ENCODE data around the gene CDH4. TPM values are rescaled to one million over a fixed set of nuclear protein-coding genes. Genes with fewer than 3 reads are reported as not detected.

CDH4 gene
- total and polyA plus RNA-seq, 9 of the 15 experiments (the other 6 are each of a cell fraction or from before 2014, with no cell fraction given) = 0.04 TPM; not detected in 8

DNA sequence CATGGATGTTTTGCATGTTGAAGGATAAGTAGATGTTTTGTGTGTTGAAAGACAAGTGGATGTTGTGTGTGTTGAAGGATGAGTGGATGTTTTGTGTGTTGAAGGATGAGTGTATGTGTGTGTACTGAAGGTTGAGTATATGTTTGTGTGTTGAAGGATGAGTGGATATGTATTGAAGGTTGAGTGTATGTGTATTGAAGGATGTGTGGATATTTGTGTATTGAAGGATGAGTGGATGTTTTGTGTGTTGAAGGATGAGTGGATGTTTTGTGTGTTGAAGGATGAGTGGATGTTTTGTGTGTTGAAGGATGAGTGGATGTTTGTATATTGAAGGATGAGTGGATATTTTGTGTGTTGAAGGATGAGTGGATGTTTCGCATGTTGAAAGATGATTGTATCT is 325.0 kb downstream of the CDH4 start:
- FAIRE-seq = no peak

DNA sequence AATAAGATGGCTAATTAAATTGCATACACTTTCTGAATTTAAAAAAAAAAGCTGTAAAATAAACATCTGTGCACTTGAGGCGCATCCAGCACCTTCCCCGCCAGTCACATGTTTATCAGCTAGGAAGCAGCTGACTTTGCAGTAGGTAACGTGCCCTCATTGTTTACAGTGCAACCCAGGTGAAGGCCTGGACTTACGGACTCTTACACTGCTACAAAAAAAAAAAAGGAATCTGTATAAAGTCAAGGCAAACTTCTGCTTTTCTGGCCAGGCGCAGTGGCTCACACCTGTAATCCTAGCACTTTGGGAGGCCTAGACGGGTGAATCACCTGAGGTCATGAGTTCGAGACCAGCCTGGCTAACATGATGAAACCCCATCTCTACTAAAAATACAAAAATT is 327.8 kb downstream of the CDH4 start:
- no peaks in the 10 kb centered on the region for H3K9me1 ChIP-seq (ENCODE audit: control insufficient read depth, insufficient read depth, low read length)
- no peak overlapping the region for H2AFZ ChIP-seq (ENCODE audit: low read depth, low read length)
- no peak for DNase-seq (ENCODE audit: extremely low read depth in 1 of 4, low spot score in 3 of 4)
- intact Hi-C loops (cut with micrococcal nuclease) = no loop called here
- WGBS (ENCODE audit: insufficient coverage, low coverage, missing lambda C conversion rate) = 3% methylated on average over 7 of the region's 7 CpGs
- POLR2A ChIA-PET = interaction anchor here (0.7 kb wide), 1 partner anchor 83 kb away, joined by 3 read pairs; no protein-coding TSS in a partner anchor
- in situ Hi-C loops (cut with MboI) = no loop called here
- peaks cover 0 to 5% of the 10 kb centered on the region in 2 experiments; a peak in 1 of 5 replicates for H3K4me1 ChIP-seq (replicated peaks in 1 of 2; ENCODE audit: control insufficient read depth in 2 of 2, insufficient read depth in 2 of 2, low read length in 2 of 2)
- H3K27me3 ChIP-seq (ENCODE audit: control insufficient read depth in 2 of 2, insufficient read depth in 2 of 2, low read length in 2 of 2) = peaks cover 6 to 26% of the 10 kb centered on the region in 2 experiments; a peak in 3 of 5 replicates
- no TSS peak for BruUV-seq (replicated peaks)
- no peak overlapping the region for H3K27ac ChIP-seq (ENCODE audit: extremely low read depth, low read depth, low read length)
- no peaks in the 10 kb centered on the region for H3K36me3 ChIP-seq (ENCODE audit: control insufficient read depth, insufficient read depth, low read length)
- H3K4me2 ChIP-seq (ENCODE audit: insufficient read depth, low read length) = no peak overlapping the region
- no peaks in the 10 kb centered on the region for H3K79me2 ChIP-seq (ENCODE audit: control insufficient read depth, insufficient read depth, low read length)
- no peak overlapping the region for H3K9ac ChIP-seq (ENCODE audit: insufficient read depth in 1 of 2, low read depth in 2 of 2, low read length in 2 of 2)
- no peak overlapping the region for H3K4me3 ChIP-seq
- CTCF ChIA-PET (ENCODE audit: low intra/inter-chr PET ratio) = no interaction called here
- no peak for FAIRE-seq
- ATAC-seq = no peak
- H4K20me1 ChIP-seq (replicated peaks; ENCODE audit: control insufficient read depth, insufficient read depth, low read length) = no peaks in the 10 kb centered on the region
- H3K9me3 ChIP-seq (replicated peaks; ENCODE audit: control insufficient read depth, insufficient read depth, low read depth, low read length) = no peaks in the 10 kb centered on the region
- TF ChIP-seq NR2C2 (CRISPR knock-in tag; IDR thresholded peaks at IDR 0.05) = no peak
- no peak for TF ChIP-seq NR2C2 (tag; IDR thresholded peaks at IDR 0.05)
- TF ChIP-seq ZC3H4 (CRISPR knock-in tag; IDR thresholded peaks at IDR 0.05; ENCODE audit: borderline replicate concordance) = no peak
- TF ChIP-seq NFIC (IDR thresholded peaks at IDR 0.05) = no peak
- no peak for TF ChIP-seq ADNP (tag; IDR thresholded peaks at IDR 0.05)
- TF ChIP-seq SREBF2 (CRISPR knock-in tag; IDR thresholded peaks at IDR 0.05) = no peak
- TF ChIP-seq ZNF695 (CRISPR knock-in tag; IDR thresholded peaks at IDR 0.05) = no peak
- TF ChIP-seq, protein P1, sequence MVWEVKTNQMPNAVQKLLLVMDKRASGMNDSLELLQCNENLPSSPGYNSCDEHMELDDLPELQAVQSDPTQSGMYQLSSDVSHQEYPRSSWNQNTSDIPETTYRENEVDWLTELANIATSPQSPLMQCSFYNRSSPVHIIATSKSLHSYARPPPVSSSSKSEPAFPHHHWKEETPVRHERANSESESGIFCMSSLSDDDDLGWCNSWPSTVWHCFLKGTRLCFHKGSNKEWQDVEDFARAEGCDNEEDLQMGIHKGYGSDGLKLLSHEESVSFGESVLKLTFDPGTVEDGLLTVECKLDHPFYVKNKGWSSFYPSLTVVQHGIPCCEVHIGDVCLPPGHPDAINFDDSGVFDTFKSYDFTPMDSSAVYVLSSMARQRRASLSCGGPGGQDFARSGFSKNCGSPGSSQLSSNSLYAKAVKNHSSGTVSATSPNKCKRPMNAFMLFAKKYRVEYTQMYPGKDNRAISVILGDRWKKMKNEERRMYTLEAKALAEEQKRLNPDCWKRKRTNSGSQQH (CRISPR knock-in tag; IDR thresholded peaks at IDR 0.05) = no peak
- TF ChIP-seq, protein P2, sequence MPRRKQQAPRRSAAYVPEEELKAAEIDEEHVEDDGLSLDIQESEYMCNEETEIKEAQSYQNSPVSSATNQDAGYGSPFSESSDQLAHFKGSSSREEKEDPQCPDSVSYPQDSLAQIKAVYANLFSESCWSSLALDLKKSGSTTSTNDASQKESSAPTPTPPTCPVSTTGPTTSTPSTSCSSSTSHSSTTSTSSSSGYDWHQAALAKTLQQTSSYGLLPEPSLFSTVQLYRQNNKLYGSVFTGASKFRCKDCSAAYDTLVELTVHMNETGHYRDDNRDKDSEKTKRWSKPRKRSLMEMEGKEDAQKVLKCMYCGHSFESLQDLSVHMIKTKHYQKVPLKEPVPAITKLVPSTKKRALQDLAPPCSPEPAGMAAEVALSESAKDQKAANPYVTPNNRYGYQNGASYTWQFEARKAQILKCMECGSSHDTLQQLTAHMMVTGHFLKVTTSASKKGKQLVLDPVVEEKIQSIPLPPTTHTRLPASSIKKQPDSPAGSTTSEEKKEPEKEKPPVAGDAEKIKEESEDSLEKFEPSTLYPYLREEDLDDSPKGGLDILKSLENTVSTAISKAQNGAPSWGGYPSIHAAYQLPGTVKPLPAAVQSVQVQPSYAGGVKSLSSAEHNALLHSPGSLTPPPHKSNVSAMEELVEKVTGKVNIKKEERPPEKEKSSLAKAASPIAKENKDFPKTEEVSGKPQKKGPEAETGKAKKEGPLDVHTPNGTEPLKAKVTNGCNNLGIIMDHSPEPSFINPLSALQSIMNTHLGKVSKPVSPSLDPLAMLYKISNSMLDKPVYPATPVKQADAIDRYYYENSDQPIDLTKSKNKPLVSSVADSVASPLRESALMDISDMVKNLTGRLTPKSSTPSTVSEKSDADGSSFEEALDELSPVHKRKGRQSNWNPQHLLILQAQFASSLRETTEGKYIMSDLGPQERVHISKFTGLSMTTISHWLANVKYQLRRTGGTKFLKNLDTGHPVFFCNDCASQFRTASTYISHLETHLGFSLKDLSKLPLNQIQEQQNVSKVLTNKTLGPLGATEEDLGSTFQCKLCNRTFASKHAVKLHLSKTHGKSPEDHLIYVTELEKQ (CRISPR knock-in tag; IDR thresholded peaks at IDR 0.05) = no peak
- TF ChIP-seq KLF13 (tag; IDR thresholded peaks at IDR 0.05; ENCODE audit: borderline replicate concordance, low read depth) = no peak
- TF ChIP-seq CEBPB (tag; IDR thresholded peaks at IDR 0.05) = no peak
- TF ChIP-seq C11orf30 (IDR thresholded peaks at IDR 0.05; ENCODE audit: low read depth) = no peak

More for the DNA sequence above, 325.0 kb downstream of the CDH4 start:
- TF ChIP-seq SMARCA4 (IDR thresholded peaks at IDR 0.05) = no peak
- H3K9me1 ChIP-seq (ENCODE audit: control insufficient read depth, insufficient read depth, low read length) = no peaks in the 10 kb centered on the region
- no peaks in the 10 kb centered on the region for H3K9me3 ChIP-seq (replicated peaks; ENCODE audit: control insufficient read depth, insufficient read depth, low read depth, low read length)
- H3K27ac ChIP-seq (ENCODE audit: extremely low read depth, low read depth, low read length) = no peak overlapping the region
- H3K4me2 ChIP-seq (ENCODE audit: insufficient read depth, low read length) = no peak overlapping the region
- H3K27me3 ChIP-seq (ENCODE audit: control insufficient read depth in 2 of 2, insufficient read depth in 2 of 2, low read length in 2 of 2) = peaks cover 6 to 13% of the 10 kb centered on the region in 2 experiments; a peak in 3 of 5 replicates
- BruUV-seq (replicated peaks) = no TSS peak
- H3K79me2 ChIP-seq (ENCODE audit: control insufficient read depth, insufficient read depth, low read length) = no peaks in the 10 kb centered on the region
- H2AFZ ChIP-seq (ENCODE audit: low read depth, low read length) = no peak overlapping the region
- in situ Hi-C loops (cut with MboI) = no loop called here
- H3K36me3 ChIP-seq (ENCODE audit: control insufficient read depth, insufficient read depth, low read length) = no peaks in the 10 kb centered on the region
- ChIA-PET CTCF (ENCODE audit: low intra/inter-chr PET ratio) (no interaction called here), POLR2A (interaction anchor here (0.6 kb wide), 1 partner anchor 107 kb away, joined by 3 read pairs; no protein-coding TSS in a partner anchor)
- DNase-seq (ENCODE audit: extremely low read depth in 1 of 4, low spot score in 3 of 4) (no peak), ATAC-seq (no peak)
- H3K4me3 ChIP-seq = no peak overlapping the region
- H4K20me1 ChIP-seq (replicated peaks; ENCODE audit: control insufficient read depth, insufficient read depth, low read length) = no peaks in the 10 kb centered on the region
- WGBS (ENCODE audit: insufficient coverage, low coverage, missing lambda C conversion rate) = 7% methylated on average over 1 of the region's 1 CpG
- no peaks in the 10 kb centered on the region for H3K4me1 ChIP-seq (replicated peaks in 1 of 2; ENCODE audit: control insufficient read depth in 2 of 2, insufficient read depth in 2 of 2, low read length in 2 of 2)
- intact Hi-C loops (cut with micrococcal nuclease) = no loop called here
- no peak overlapping the region for H3K9ac ChIP-seq (ENCODE audit: insufficient read depth in 1 of 2, low read depth in 2 of 2, low read length in 2 of 2)
